OCI-LY3 (cell line): ENCODE measurements around the gene SORBS1.

ENCODE experiments used
- H2AFZ ChIP-seq: fragments of 200-600, 300-600 bp; shearing (Covaris generic); 2 replicates; pipeline ENCODE4 v1.6.0; 2014; ENCODE audit warnings: antibody characterized with exemption, low read depth, low read length
- H3K27ac ChIP-seq: fragments of 200-600, 300-600 bp; sonication (generic); 2 replicates; pipeline ENCODE4 v1.5.1; 2014; ENCODE audit warnings: mild to moderate bottlenecking, low read length, moderate library complexity, mixed read lengths
- H3K27me3 ChIP-seq: fragments of 200-600, 300-600 bp; sonication (generic); 2 replicates; pipeline ENCODE4 v1.6.1; 2014; ENCODE audit warnings: low read depth, low read length, mixed read lengths
- H3K36me3 ChIP-seq: fragments of 200-600, 300-600 bp; sonication (generic); replicated peaks from 2 replicates; pipeline ENCODE3; 2014; ENCODE audit warnings: low read depth, low read length, mixed read lengths
- H3K4me1 ChIP-seq: fragments of 300-600, 200-600 bp; sonication (generic); 2 replicates; pipeline ENCODE4 v1.6.1; 2014; ENCODE audit warnings: low read length, mixed read lengths
- H3K4me2 ChIP-seq: fragments of 200-600, 300-600 bp; sonication (generic); 2 replicates; pipeline ENCODE4 v1.6.1; 2014; ENCODE audit warnings: low read length, mixed read lengths
- H3K4me3 ChIP-seq: fragments of 300-600, 200-600 bp; sonication (generic); 2 replicates; pipeline ENCODE4 v1.5.1; 2014; ENCODE audit warnings: antibody characterized with exemption, mild to moderate bottlenecking, low read length, moderate library complexity
- H3K79me2 ChIP-seq: fragments of 300-600, 200-600 bp; shearing (Covaris generic); 2 replicates; pipeline ENCODE4 v1.6.1; 2014; ENCODE audit warnings: mild to moderate bottlenecking, low read length, mixed read lengths
- H3K9ac ChIP-seq: fragments of 300-600, 200-600 bp; shearing (Covaris generic); 2 replicates; pipeline ENCODE4 v1.6.0; 2014; ENCODE audit warnings: mild to moderate bottlenecking, low read length, moderate library complexity
- H3K9me3 ChIP-seq: fragments of 200-600, 300-600 bp; shearing (Covaris generic); 2 replicates; pipeline ENCODE4 v1.6.1; 2014; ENCODE audit warnings: low read length, mixed read lengths; ENCODE audit not compliant: insufficient read depth
- H4K20me1 ChIP-seq: fragments of 200-600, 300-600 bp; sonication (generic); 2 replicates; pipeline ENCODE4 v1.6.1; 2016; ENCODE audit warnings: low read length, mixed read lengths; ENCODE audit not compliant: insufficient read depth
- EZH2phosphoT487 ChIP-seq: fragments of 200-600 bp; shearing (Covaris generic); IDR thresholded peaks from 2 replicates; pipeline ENCODE4 v1.6.1; 2018; ENCODE audit warnings: antibody characterized with exemption, mixed run types, low read depth
- TF ChIP-seq, protein P1 (sequence below): fragments of 200-600, 300-600 bp; sonication (generic); IDR thresholded peaks from 2 replicates; pipeline ENCODE4 v1.5.1; 2014; ENCODE audit warnings: antibody characterized with exemption, low read length, low read depth

SORBS1 gene

DNA sequence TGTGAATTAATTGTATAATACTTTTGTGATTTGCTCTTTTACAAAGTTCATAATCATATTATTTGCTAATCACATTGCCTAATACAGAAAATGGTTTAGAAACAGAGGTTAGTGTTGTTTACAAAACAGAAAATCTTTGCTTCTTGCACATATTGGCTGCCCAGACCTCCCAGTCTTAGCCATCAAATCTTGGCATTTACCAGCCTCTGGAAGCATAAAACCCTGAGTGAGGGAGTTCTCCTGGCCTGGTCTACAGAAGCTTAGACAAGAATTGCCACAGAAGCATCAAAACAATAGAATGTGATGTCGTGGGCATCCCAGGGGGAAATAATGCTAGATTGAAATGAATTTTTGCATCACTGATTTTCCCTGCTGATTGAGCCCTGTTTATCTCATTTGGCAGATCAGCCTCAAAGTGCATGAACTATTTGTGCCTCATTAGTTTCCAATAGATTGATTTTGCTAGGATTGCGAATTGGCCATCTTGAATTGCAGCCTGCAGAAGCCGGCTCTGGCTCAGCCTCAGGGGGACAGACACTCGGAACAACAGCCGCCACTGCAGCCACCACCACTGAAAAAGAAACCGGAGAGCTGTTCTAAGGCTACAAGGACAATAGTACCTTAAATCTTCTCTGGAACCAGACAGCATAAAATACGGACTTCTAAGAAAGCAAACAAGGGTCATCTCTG, 11.1 kb upstream of the SORBS1 start:
- no peaks in the 10 kb centered on the region for H3K79me2 ChIP-seq
- TF ChIP-seq, protein P1, sequence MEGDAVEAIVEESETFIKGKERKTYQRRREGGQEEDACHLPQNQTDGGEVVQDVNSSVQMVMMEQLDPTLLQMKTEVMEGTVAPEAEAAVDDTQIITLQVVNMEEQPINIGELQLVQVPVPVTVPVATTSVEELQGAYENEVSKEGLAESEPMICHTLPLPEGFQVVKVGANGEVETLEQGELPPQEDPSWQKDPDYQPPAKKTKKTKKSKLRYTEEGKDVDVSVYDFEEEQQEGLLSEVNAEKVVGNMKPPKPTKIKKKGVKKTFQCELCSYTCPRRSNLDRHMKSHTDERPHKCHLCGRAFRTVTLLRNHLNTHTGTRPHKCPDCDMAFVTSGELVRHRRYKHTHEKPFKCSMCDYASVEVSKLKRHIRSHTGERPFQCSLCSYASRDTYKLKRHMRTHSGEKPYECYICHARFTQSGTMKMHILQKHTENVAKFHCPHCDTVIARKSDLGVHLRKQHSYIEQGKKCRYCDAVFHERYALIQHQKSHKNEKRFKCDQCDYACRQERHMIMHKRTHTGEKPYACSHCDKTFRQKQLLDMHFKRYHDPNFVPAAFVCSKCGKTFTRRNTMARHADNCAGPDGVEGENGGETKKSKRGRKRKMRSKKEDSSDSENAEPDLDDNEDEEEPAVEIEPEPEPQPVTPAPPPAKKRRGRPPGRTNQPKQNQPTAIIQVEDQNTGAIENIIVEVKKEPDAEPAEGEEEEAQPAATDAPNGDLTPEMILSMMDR, result no peak
- no peak for TF ChIP-seq EZH2phosphoT487
- peaks cover 20% of the 10 kb centered on the region for H3K27me3 ChIP-seq
- no peaks in the 10 kb centered on the region for H4K20me1 ChIP-seq
- no peaks in the 10 kb centered on the region for H3K4me1 ChIP-seq
- no peaks in the 10 kb centered on the region for H3K9me3 ChIP-seq
- H3K9ac ChIP-seq, result no peak overlapping the region
- H3K27ac ChIP-seq, result no peak overlapping the region
- H3K4me2 ChIP-seq, result no peak overlapping the region
- no peak overlapping the region for H3K4me3 ChIP-seq
- H2AFZ ChIP-seq, result no peak overlapping the region
- H3K36me3 ChIP-seq, result no peaks in the 10 kb centered on the region

DNA sequence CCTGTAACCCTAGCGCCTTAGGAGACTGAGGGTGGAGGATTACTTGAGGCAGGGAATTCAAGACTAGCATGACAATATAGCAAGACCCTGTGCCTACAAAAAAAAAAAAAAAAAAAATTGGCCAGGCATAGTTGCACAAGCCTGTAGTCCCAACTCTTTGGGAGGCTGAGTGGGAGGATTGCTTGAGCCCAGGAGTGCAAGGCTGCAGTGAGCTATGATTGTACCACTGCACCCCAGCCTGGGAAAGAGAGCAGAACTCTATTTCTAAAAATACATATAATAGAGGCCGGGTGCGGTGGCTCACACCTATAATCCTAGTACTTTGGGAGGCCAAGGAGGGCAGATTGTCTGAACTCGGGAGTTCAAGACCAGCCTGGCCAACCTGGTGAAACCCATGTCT, 10.2 kb upstream of the SORBS1 start:
- Histone ChIP-seq H3K79me2 (no peaks in the 10 kb centered on the region), H2AFZ (no peak overlapping the region), H3K4me2 (no peak overlapping the region), H3K27me3 (peaks cover 20% of the 10 kb centered on the region), H3K36me3 (no peaks in the 10 kb centered on the region), H3K9me3 (no peaks in the 10 kb centered on the region), H3K4me3 (no peak overlapping the region), H4K20me1 (no peaks in the 10 kb centered on the region), H3K9ac (no peak overlapping the region), H3K4me1 (no peaks in the 10 kb centered on the region), H3K27ac (no peak overlapping the region)
- no peak for TF ChIP-seq EZH2phosphoT487
- TF ChIP-seq, protein P1, result no peak

DNA sequence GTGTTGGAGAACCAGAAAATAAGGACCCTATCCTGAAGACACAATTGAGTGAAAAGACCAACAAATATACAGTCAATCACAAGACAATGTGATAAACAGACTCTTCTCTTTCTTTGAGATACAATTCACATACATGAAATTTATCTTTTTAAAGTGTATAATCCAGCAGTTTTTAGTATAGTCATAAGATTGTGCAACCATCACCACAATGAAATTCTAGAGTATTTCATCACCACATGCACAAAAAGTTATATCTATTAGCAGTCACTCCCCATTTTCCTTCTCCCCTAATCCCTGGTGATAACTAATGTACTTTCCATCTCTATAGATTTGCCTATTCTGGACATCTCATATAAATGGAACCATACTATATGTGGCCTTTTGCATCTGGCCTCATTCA, 8.2 kb upstream of the SORBS1 start:
- Histone ChIP-seq H3K79me2 (no peaks in the 10 kb centered on the region), H2AFZ (no peak overlapping the region), H3K9ac (no peak overlapping the region), H3K4me3 (no peak overlapping the region), H3K27ac (no peak overlapping the region), H3K9me3 (no peaks in the 10 kb centered on the region), H3K36me3 (no peaks in the 10 kb centered on the region), H3K4me1 (no peaks in the 10 kb centered on the region), H3K27me3 (peaks cover 11% of the 10 kb centered on the region; the same call in 1 of the 2 replicates), H3K4me2 (no peak overlapping the region), H4K20me1 (no peaks in the 10 kb centered on the region)
- TF ChIP-seq EZH2phosphoT487, result no peak
- TF ChIP-seq, protein P1, result no peak

DNA sequence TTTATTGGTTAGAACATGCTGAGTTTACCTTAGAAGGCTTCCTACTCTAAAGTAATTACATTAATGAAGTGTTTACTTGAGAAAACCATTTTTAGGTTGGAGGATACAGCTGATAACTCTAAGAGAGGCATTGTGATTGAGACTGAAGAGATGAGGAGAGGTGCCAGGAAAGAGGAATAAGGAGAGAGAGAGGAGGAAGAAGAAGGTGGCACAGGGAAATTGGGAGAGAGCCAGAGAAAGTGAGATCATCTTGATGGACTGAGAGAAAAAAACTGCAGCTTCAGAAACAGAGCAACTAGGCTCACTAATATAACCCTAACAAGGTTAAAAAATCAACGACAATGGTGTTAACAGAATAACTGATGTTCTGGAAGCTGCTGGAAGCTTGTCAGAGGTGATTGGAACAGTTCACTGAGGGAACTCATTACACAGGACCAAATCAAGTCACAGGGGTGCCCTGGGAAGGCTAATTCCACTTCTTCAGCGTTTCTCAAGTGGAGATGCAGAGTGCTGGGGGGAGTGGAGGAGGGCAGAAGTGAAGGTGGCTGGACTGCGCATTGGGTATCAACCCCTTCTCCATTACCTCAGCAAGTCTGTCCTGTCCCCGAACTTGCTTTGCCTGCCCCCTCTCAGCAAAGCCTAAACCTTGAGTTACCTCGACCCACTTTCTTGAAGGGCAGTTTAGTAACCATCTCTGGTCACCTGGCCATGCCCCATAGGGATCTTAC, 6.9 kb upstream of the SORBS1 start:
- no peak overlapping the region for H3K9ac ChIP-seq
- H3K4me2 ChIP-seq, result no peak overlapping the region
- H3K36me3 ChIP-seq, result no peaks in the 10 kb centered on the region
- no peak overlapping the region for H3K4me3 ChIP-seq
- TF ChIP-seq, protein P1, result no peak
- TF ChIP-seq EZH2phosphoT487, result no peak
- no peaks in the 10 kb centered on the region for H4K20me1 ChIP-seq
- H3K27me3 ChIP-seq, result 0 out of 2 replicates have a peak, but pooled peaks cover 4% of the 10 kb centered on the region
- no peak overlapping the region for H3K27ac ChIP-seq
- no peaks in the 10 kb centered on the region for H3K4me1 ChIP-seq
- no peaks in the 10 kb centered on the region for H3K9me3 ChIP-seq
- no peaks in the 10 kb centered on the region for H3K79me2 ChIP-seq
- H2AFZ ChIP-seq, result no peak overlapping the region
